A673 (cell line): ENCODE results near the gene MLF2.

Experiments used
- CTCF ChIP-seq: fragments of 300-800, 200-600 bp; sonication (generic); conservative IDR thresholded peaks from 2 replicates; pipeline ENCODE4 v1.5.1; 2017; ENCODE audit warnings: low read depth, mild to moderate bottlenecking, antibody characterized with exemption, low read length, moderate library complexity, mixed read lengths
- EZH2 ChIP-seq: fragments of 200-600 bp; sonication (generic); IDR thresholded peaks from 2 replicates; pipeline ENCODE4 v1.6.1; 2017; ENCODE audit warnings: borderline replicate concordance, low read depth, mild to moderate bottlenecking, mixed read lengths, antibody characterized with exemption, low read length; ENCODE audit not compliant: poor library complexity, severe bottlenecking

GRCh38 chr12:6722863-6723262 lies 30.1 kb downstream of the MLF2 start:
- no peak for TF ChIP-seq CTCF
- no peak for TF ChIP-seq EZH2
